Kidney (tissue), 14 donors: Measurements from ENCODE around the gene PXDN. TPM values are rescaled to one million over a fixed set of nuclear protein-coding genes. Genes with fewer than 3 reads are reported as not detected.

Source experiments
- DNase-seq, 5 donors: peaks; one replicate each; pipeline ENCODE4 v3.0.0-alpha.2; 2013 to 2020
- FAIRE-seq: peaks from 2 replicates; lab custom pipeline; 2012; peaks lifted over from hg19 to GRCh38; lab: Jason Lieb, UNC
- H3K27ac ChIP-seq, 2 donors: one replicate each; pipeline ENCODE4 v1.7.0; 2013; ENCODE audit warnings: low read depth in 2 of 2, low read length in 2 of 2, inconsistent platforms in 1 of 2
- H3K27me3 ChIP-seq: one replicate; pipeline ENCODE4 v1.7.1; 2013; ENCODE audit warnings: low read length, inconsistent platforms; ENCODE audit not compliant: control insufficient read depth, insufficient read depth
- H3K36me3 ChIP-seq, 3 donors: one replicate each; pipeline versions ENCODE4 v1.7.0 to v1.7.1; 2013; ENCODE audit warnings: low read length in 3 of 3, control low read depth in 1 of 3, inconsistent platforms in 1 of 3; ENCODE audit not compliant: insufficient read depth in 3 of 3, control insufficient read depth in 2 of 3
- H3K4me1 ChIP-seq, 3 donors: one replicate each; pipeline versions ENCODE4 v1.7.0 to v1.7.1; 2013; ENCODE audit warnings: low read length in 3 of 3, inconsistent platforms in 1 of 3, low read depth in 1 of 3; ENCODE audit not compliant: control insufficient read depth in 2 of 3, insufficient read depth in 2 of 3
- H3K4me3 ChIP-seq, 3 donors: one replicate each; pipeline versions ENCODE4 v1.7.0 to v1.8.1; 2013; ENCODE audit warnings: low read length in 3 of 3, control low read depth in 1 of 3, inconsistent platforms in 1 of 3
- H3K9ac ChIP-seq, 3 donors: one replicate each; pipeline versions ENCODE4 v1.7.0 to v1.7.1; 2013; ENCODE audit warnings: low read length in 3 of 3, control low read depth in 1 of 3, inconsistent platforms in 1 of 3
- H3K9me3 ChIP-seq, 3 donors: one replicate each; pipeline versions ENCODE4 v1.7.0 to v1.7.1; 2013; ENCODE audit warnings: low read length in 3 of 3, control low read depth in 1 of 3, inconsistent platforms in 1 of 3; ENCODE audit not compliant: control insufficient read depth in 2 of 3, insufficient read depth in 1 of 3
- CTCF ChIP-seq: IDR thresholded peaks from 3 replicates; pipeline ENCODE4 v1.5.1; 2012; ENCODE audit warnings: mild to moderate bottlenecking, moderate library complexity, borderline replicate concordance; ENCODE audit not compliant: insufficient read depth; ENCODE audit errors: extremely low read depth
- intact Hi-C: fragments of 100-400 bp; cut with DNase I; formaldehyde crosslinking; loops from one replicate; pipeline ENCODE4 v1.11.1; 2022
- polyA plus RNA-seq: library from polyadenylated mRNA; stranded (reverse); fragments of 350-450 nt; fragmentation: Illumina TruSeq; extraction: RNeasy Lipid Tissue Mini Kit (QIAGEN cat#74804); gene quantifications from one replicate; pipeline ENCODE4 v1.2.3, GENCODE V29; 2014; ENCODE audit warnings: low read depth, low replicate concordance; ENCODE audit not compliant: insufficient read depth
- total RNA-seq: library from RNA; stranded (reverse); fragmentation: NEBNext Ultra II Directional; extraction: Animal tissue kit (Norgen Biotek cat#: 25700); gene quantifications from one replicate; pipeline ENCODE4 v1.2.1, GENCODE V29; 2021
- donor health status: control.
- donor health status: control.
- donor health status: control.
- donor health status: control.
- donor health status: control.
- donor health status: DM: yes; HTN: yes; CAD: no.
- donor health status: Normal renal cell carcinoma (clear cell type).

Gene PXDN
- total and polyA plus RNA-seq, 2 donors from 2014 or later: 4.7 to 42.3 TPM

- intact Hi-C loops: no loop called here
- DNase-seq (no peak), FAIRE-seq (no peak)
- Histone ChIP-seq H3K27ac (no peak overlapping the region), H3K36me3 (peaks cover 0 to 4% (median 0%) of the 10 kb centered on the region in 3 donors), H3K9me3 (peaks cover 0 to 2% (median 2%) of the 10 kb centered on the region in 3 donors), H3K9ac (no peak overlapping the region), H3K27me3 (no peaks in the 10 kb centered on the region), H3K4me3 (no peak overlapping the region), H3K4me1 (no peaks in the 10 kb centered on the region)
- no peak for TF ChIP-seq CTCF
Measured at GRCh38 chr2:1692342-1692741, 52.0 kb downstream of the PXDN start.

GRCh38 chr2:1691366-1691765 lies 52.9 kb downstream of the PXDN start:
- Histone ChIP-seq H3K4me3 (no peak overlapping the region), H3K9me3 (peaks cover 0 to under 1% (median under 1%) of the 10 kb centered on the region in 3 donors), H3K9ac (no peak overlapping the region), H3K27me3 (no peaks in the 10 kb centered on the region), H3K36me3 (peaks cover 0 to 5% (median 0%) of the 10 kb centered on the region in 3 donors), H3K27ac (no peak overlapping the region), H3K4me1 (no peaks in the 10 kb centered on the region)
- DNase-seq (no peak), FAIRE-seq (no peak)
- intact Hi-C loops: no loop called here
- no peak for TF ChIP-seq CTCF

- Histone ChIP-seq H3K9ac (no peak overlapping the region), H3K36me3 (peaks cover 0 to 5% (median 0%) of the 10 kb centered on the region in 3 donors), H3K27ac (no peak overlapping the region), H3K27me3 (no peaks in the 10 kb centered on the region), H3K9me3 (no peaks in the 10 kb centered on the region), H3K4me1 (no peaks in the 10 kb centered on the region), H3K4me3 (no peak overlapping the region)
- intact Hi-C loops: no loop called here
- DNase-seq: no peak
- TF ChIP-seq CTCF: no peak
- FAIRE-seq: no peak
Measured at GRCh38 chr2:1690056-1690775, 54.1 kb downstream of the PXDN start.
